HepG2 (cell line): ENCODE results near the gene VKORC1L1.

ENCODE experiments used
- SMC3 ChIP-seq: IDR thresholded peaks from 2 replicates; pipeline ENCODE4 v1.6.1; 2011; ENCODE audit warnings: low read length, improper control_type of control experiment
- ZNF383 ChIP-seq: sonication (generic); formaldehyde crosslinking; IDR thresholded peaks from 2 replicates; pipeline ENCODE4 v1.4.0; 2020; ENCODE audit warnings: missing genetic modification reagents, mild to moderate bottlenecking, borderline replicate concordance

DNA sequence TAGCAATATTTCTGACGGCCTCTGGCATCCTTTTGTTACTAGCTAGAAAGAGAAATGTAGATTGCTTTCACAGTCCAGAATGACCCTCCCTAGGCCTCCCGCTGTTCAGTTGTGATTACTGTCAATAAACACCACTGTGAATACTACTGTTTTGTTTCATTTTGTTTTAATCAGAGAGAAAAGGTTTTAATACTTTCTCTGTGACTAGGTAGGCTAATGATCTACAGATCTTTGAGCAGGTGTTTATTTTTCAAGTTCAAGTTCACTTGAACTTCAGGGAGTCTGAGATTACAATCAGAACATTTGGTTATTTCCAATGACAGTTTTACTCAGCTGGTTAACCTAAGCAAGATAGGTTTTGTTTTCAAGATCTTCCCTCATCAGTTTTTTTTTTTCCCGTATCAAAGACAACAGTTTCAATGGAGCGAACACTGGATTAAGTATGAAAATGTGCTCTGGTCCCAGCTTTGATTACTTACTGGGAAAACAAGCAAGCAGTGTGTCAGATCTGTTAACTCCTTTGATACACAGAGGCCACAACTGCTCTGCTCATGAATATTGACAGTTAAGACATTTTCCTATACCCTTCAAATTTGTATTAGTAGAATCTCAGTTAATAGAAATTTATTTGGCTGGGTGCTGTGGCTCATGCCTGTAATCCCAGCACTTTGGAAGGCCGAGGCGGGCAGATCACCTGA lies 34.8 kb downstream of the VKORC1L1 start:
- TF ChIP-seq SMC3 (no peak), ZNF383 (no peak)
